ENCODE measurements around the gene SPSB4. TPM values are rescaled to one million over a fixed set of nuclear protein-coding genes. Genes with fewer than 3 reads are reported as not detected.

SPSB4 gene
- total RNA-seq, 1 donor from 2014 or later = 1.2 TPM

DNA sequence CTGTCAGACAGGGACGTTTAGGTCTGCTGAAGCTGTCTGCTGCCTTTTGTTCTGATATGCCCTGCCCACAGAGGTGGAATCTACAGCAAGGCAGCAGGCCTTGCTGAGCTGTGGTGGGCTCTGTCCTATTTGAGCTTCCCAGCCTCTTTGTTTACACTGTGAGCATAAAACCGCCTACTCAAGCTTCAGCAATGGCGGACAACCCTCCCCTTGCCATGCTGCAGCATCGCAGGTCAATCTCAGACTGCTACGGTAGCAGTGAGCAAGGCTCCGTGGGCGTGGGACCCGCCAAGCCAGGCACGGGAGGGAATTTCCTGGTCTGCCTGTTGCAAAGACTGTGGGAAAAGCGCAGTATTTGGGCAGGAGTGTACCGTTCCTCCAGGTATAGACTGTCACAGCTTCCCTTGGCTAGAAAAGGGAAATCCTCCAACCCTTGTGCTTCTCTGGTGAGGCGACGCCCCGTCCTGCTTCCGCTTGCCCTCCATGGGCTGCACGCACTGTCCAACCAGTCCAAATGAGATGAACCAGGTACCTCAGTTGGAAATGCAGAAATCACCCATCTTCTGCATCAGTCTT, 71.4 kb downstream of the SPSB4 start:
- H3K4me1 Mint-ChIP-seq (ENCODE audit: unreplicated experiment) = no peaks in the 10 kb centered on the region
- peaks cover 2% of the 10 kb centered on the region for H3K27me3 Mint-ChIP-seq (ENCODE audit: unreplicated experiment)
- no peaks in the 10 kb centered on the region for H3K36me3 Mint-ChIP-seq (ENCODE audit: low read depth, unreplicated experiment)
- no peak for DNase-seq (ENCODE audit: low spot score)
- no peak for TF ChIP-seq CTCF (IDR thresholded peaks at IDR 0.05; ENCODE audit: unreplicated experiment)
- H3K4me3 Mint-ChIP-seq (ENCODE audit: unreplicated experiment) = no peak overlapping the region
- H3K9me3 Mint-ChIP-seq (ENCODE audit: unreplicated experiment) = no peaks in the 10 kb centered on the region
- H3K27ac Mint-ChIP-seq (ENCODE audit: unreplicated experiment) = no peak overlapping the region

- Mint-ChIP-seq H3K27me3 (ENCODE audit: unreplicated experiment) (peaks cover 2% of the 10 kb centered on the region), H3K36me3 (ENCODE audit: low read depth, unreplicated experiment) (no peaks in the 10 kb centered on the region), H3K27ac (ENCODE audit: unreplicated experiment) (no peak overlapping the region), H3K4me3 (ENCODE audit: unreplicated experiment) (no peak overlapping the region), H3K4me1 (ENCODE audit: unreplicated experiment) (no peaks in the 10 kb centered on the region), H3K9me3 (ENCODE audit: unreplicated experiment) (no peaks in the 10 kb centered on the region)
- DNase-seq (ENCODE audit: low spot score) = no peak
- no peak for TF ChIP-seq CTCF (IDR thresholded peaks at IDR 0.05; ENCODE audit: unreplicated experiment)
Observed at GRCh38 chr3:141123677-141124410, 72.7 kb downstream of the SPSB4 start.

DNA sequence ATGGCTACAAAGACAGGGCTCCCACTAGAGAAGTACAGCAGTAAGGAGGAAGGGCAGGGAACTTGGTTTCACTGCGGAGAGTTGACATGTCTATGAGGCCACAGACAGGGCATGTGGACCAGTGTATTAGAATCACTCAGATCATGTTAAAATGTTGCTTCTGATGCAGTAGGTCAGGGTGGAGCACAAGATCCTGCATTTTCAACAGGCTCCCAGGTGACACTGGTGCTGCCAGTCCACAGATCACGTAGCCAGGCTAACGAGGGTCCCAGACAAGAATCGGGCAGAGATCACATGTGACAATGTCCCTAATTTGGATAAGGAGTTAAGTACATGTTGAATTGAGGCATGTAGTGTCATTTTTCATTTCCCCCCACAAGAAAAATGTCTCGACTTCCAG, 73.6 kb downstream of the SPSB4 start:
- Mint-ChIP-seq H3K27ac (ENCODE audit: unreplicated experiment) (no peak overlapping the region), H3K27me3 (ENCODE audit: unreplicated experiment) (peaks cover 2% of the 10 kb centered on the region), H3K36me3 (ENCODE audit: low read depth, unreplicated experiment) (no peaks in the 10 kb centered on the region), H3K9me3 (ENCODE audit: unreplicated experiment) (no peaks in the 10 kb centered on the region), H3K4me3 (ENCODE audit: unreplicated experiment) (no peak overlapping the region), H3K4me1 (ENCODE audit: unreplicated experiment) (no peaks in the 10 kb centered on the region)
- TF ChIP-seq CTCF (IDR thresholded peaks at IDR 0.05; ENCODE audit: unreplicated experiment) = no peak
- no peak for DNase-seq (ENCODE audit: low spot score)

GRCh38 chr3:141125351-141125750, 74.2 kb downstream of the SPSB4 start:
- no peaks in the 10 kb centered on the region for H3K36me3 Mint-ChIP-seq (ENCODE audit: low read depth, unreplicated experiment)
- H3K27ac Mint-ChIP-seq (ENCODE audit: unreplicated experiment) = no peak overlapping the region
- H3K27me3 Mint-ChIP-seq (ENCODE audit: unreplicated experiment) = no peaks in the 10 kb centered on the region
- DNase-seq (ENCODE audit: low spot score) = no peak
- no peaks in the 10 kb centered on the region for H3K4me1 Mint-ChIP-seq (ENCODE audit: unreplicated experiment)
- TF ChIP-seq CTCF (IDR thresholded peaks at IDR 0.05; ENCODE audit: unreplicated experiment) = no peak
- H3K9me3 Mint-ChIP-seq (ENCODE audit: unreplicated experiment) = no peaks in the 10 kb centered on the region
- no peak overlapping the region for H3K4me3 Mint-ChIP-seq (ENCODE audit: unreplicated experiment)

GRCh38 chr3:141126661-141127343, 75.7 kb downstream of the SPSB4 start:
- no peak overlapping the region for H3K27ac Mint-ChIP-seq (ENCODE audit: unreplicated experiment)
- H3K4me1 Mint-ChIP-seq (ENCODE audit: unreplicated experiment) = no peaks in the 10 kb centered on the region
- H3K27me3 Mint-ChIP-seq (ENCODE audit: unreplicated experiment) = no peaks in the 10 kb centered on the region
- no peak overlapping the region for H3K4me3 Mint-ChIP-seq (ENCODE audit: unreplicated experiment)
- no peak for DNase-seq (ENCODE audit: low spot score)
- H3K9me3 Mint-ChIP-seq (ENCODE audit: unreplicated experiment) = no peaks in the 10 kb centered on the region
- no peaks in the 10 kb centered on the region for H3K36me3 Mint-ChIP-seq (ENCODE audit: low read depth, unreplicated experiment)
- TF ChIP-seq CTCF (IDR thresholded peaks at IDR 0.05; ENCODE audit: unreplicated experiment) = no peak

Measured in endothelial cell (in vitro differentiated cells).